Psoas muscle (tissue), 8 donors: ENCODE data around the gene CFAP299. TPM values are rescaled to one million over a fixed set of nuclear protein-coding genes. Genes with fewer than 3 reads are reported as not detected.

Source experiments
- ATAC-seq, 4 donors: fragments of 200-7000 bp; cut with Tn5 transposase; one replicate each; pipeline ENCODE4 v1.9.1; 2020; ENCODE audit warnings: moderate library complexity in 3 of 4, mild to moderate bottlenecking in 2 of 4
- DNase-seq, 2 donors: peaks; one replicate each; pipeline ENCODE4 v3.0.0-alpha.2; 2020
- H3K27ac ChIP-seq: fragments of 200-600 bp; one replicate; pipeline ENCODE4 v1.8.0; 2022
- H3K27me3 ChIP-seq, 3 donors: fragments of 200-600 bp in 1 of 3; one replicate each; pipeline versions ENCODE4 v1.6.1 to v1.8.0; 2013 to 2022; ENCODE audit warnings: low read length in 2 of 3, mild to moderate bottlenecking in 2 of 3, moderate library complexity in 1 of 3; ENCODE audit not compliant: insufficient read depth in 3 of 3
- H3K36me3 ChIP-seq, 2 donors: fragments of 200-600 bp in 1 of 2; one replicate each; pipeline versions ENCODE4 v1.6.1 to v1.8.0; 2013 to 2022; ENCODE audit warnings: low read depth in 1 of 2, mild to moderate bottlenecking in 1 of 2, moderate library complexity in 1 of 2; ENCODE audit not compliant: insufficient read depth in 1 of 2
- H3K4me1 ChIP-seq: fragments of 200-600 bp; one replicate; pipeline ENCODE4 v1.8.0; 2022
- H3K4me3 ChIP-seq: fragments of 200-600 bp; one replicate; pipeline ENCODE4 v1.8.0; 2022; ENCODE audit warnings: mild to moderate bottlenecking
- H3K9me3 ChIP-seq: fragments of 200-600 bp; one replicate; pipeline ENCODE4 v1.8.0; 2022
- CTCF ChIP-seq: fragments of 200-600 bp; IDR thresholded peaks from one replicate; pipeline ENCODE4 v1.8.0; 2022; ENCODE audit warnings: antibody characterized with exemption
- WGBS, 3 donors: extraction: QIAGEN DNeasy Blood & Tissue Kit; methylation state at CpG; one replicate each; pipeline versions ENCODE4 v1.1.6 to v1.1.7; 2013; 5-methylcytosine and 5-hydroxymethylcytosine counted together
- intact Hi-C, 2 donors: fragments of 100-400 bp; cut with DNase I; formaldehyde crosslinking; loops; one replicate each; pipeline versions ENCODE4 v1.11.0 to v1.14.2; 2022
- polyA plus RNA-seq, 3 donors: library from polyadenylated mRNA; stranded (reverse); fragments of 200-250 nt; gene quantifications; one replicate each; pipeline ENCODE4 v1.2.3, GENCODE V29; 2013
- total RNA-seq, 4 donors: library from RNA; stranded (reverse); fragmentation: NEBNext Ultra II Directional in 2 of 4; extraction: Animal tissue kit (Norgen Biotek cat#: 25700) in 2 of 4; gene quantifications; one replicate each; pipeline versions ENCODE4 v1.2.1 to v1.2.4, GENCODE V29; 2021 to 2023
- donor health status: healthy with polysubstance abuse.
- donor health status: DM: no; HTN: no; CAD: no; lungs with moderate emphysema.
- donor health status: Bipolar disorder and iron deficiency.
- donor health status: healthy.
- donor health status: DM: yes; HTN: yes; CAD: no.
- donor health status: DM: no; HTN: no; CAD: no.
- donor health status: DM: no; HTN: no; CAD: no.
- donor health status: DM: yes; HTN: yes; CAD: no.

CFAP299 gene
- total and polyA plus RNA-seq, 7 donors, result not detected

- Histone ChIP-seq H3K36me3 (no peaks in the 10 kb centered on the region), H3K9me3 (no peaks in the 10 kb centered on the region), H3K4me3 (no peak overlapping the region), H3K4me1 (no peaks in the 10 kb centered on the region), H3K27ac (no peak overlapping the region), H3K27me3 (no peaks in the 10 kb centered on the region)
- no peak for DNase-seq
- intact Hi-C loops, result no loop called here
- WGBS, 3 donors, result 88 to 93% (median 92%) methylated on average over 3 of the region's 3 CpGs
- no peak for TF ChIP-seq CTCF
- no peak for ATAC-seq
Observed at GRCh38 chr4:80916770-80917169, 581.2 kb downstream of the CFAP299 start.

GRCh38 chr4:80918004-80918403 lies 582.5 kb downstream of the CFAP299 start:
- ATAC-seq (no peak), DNase-seq (no peak)
- H3K9me3 ChIP-seq, result no peaks in the 10 kb centered on the region
- no peaks in the 10 kb centered on the region for H3K36me3 ChIP-seq
- TF ChIP-seq CTCF, result no peak
- H3K4me1 ChIP-seq, result no peaks in the 10 kb centered on the region
- H3K27ac ChIP-seq, result no peak overlapping the region
- intact Hi-C loops, result no loop called here
- H3K4me3 ChIP-seq, result no peak overlapping the region
- H3K27me3 ChIP-seq, result no peaks in the 10 kb centered on the region

GRCh38 chr4:80921441-80921840 lies 585.9 kb downstream of the CFAP299 start:
- ATAC-seq (no peak), DNase-seq (no peak)
- Histone ChIP-seq H3K4me1 (no peaks in the 10 kb centered on the region), H3K36me3 (no peaks in the 10 kb centered on the region), H3K4me3 (no peak overlapping the region), H3K9me3 (no peaks in the 10 kb centered on the region), H3K27ac (no peak overlapping the region), H3K27me3 (no peaks in the 10 kb centered on the region)
- 82 to 86% (median 85%) methylated on average over 2 of the region's 2 CpGs for WGBS, 3 donors
- no peak for TF ChIP-seq CTCF
- intact Hi-C loops, result no loop called here

- ATAC-seq (no peak), DNase-seq (no peak)
- Histone ChIP-seq H3K27me3 (no peaks in the 10 kb centered on the region), H3K27ac (no peak overlapping the region), H3K36me3 (no peaks in the 10 kb centered on the region), H3K4me3 (no peak overlapping the region), H3K9me3 (no peaks in the 10 kb centered on the region), H3K4me1 (no peaks in the 10 kb centered on the region)
- intact Hi-C loops, result no loop called here
- no peak for TF ChIP-seq CTCF
- 67 to 81% (median 74%) methylated on average over 2 of the region's 2 CpGs for WGBS, 3 donors
Observed at GRCh38 chr4:80922941-80923340, 587.4 kb downstream of the CFAP299 start.

- 90 to 97% (median 94%) methylated on average over 1 of the region's 1 CpG for WGBS, 3 donors
- H3K4me3 ChIP-seq, result no peak overlapping the region
- TF ChIP-seq CTCF, result no peak
- no peak overlapping the region for H3K27ac ChIP-seq
- no peaks in the 10 kb centered on the region for H3K27me3 ChIP-seq
- ATAC-seq, result no peak
- DNase-seq, result no peak
- no peaks in the 10 kb centered on the region for H3K36me3 ChIP-seq
- no peaks in the 10 kb centered on the region for H3K4me1 ChIP-seq
- intact Hi-C loops, result no loop called here
- no peaks in the 10 kb centered on the region for H3K9me3 ChIP-seq
Observed at GRCh38 chr4:80925293-80925692, 589.8 kb downstream of the CFAP299 start.
